Eye (tissue), 1 donor: ENCODE results near the gene FAM222A.
A peak's percentile ranks its signal among the peaks of the same experiment; 100 is the strongest.
"Not testable (repeated sequence)": the region's sequence is repeated elsewhere in the genome, so short reads cannot be mapped to it uniquely, and the experiment has no call there.

Experiments used
- DNase-seq: peaks from one replicate; pipeline ENCODE4 v3.0.0-alpha.2; 2015

Gene FAM222A

GRCh38 chr12:109693653-109694600 is 19.7 kb upstream of the FAM222A start:
- no peak for DNase-seq

GRCh38 chr12:109694629-109695028 is 19.0 kb upstream of the FAM222A start:
- DNase-seq, result not testable (repeated sequence)

- DNase-seq, result no peak
Measured at GRCh38 chr12:109695416-109695815, 18.2 kb upstream of the FAM222A start.

- peak; percentile 28 for DNase-seq
Measured at GRCh38 chr12:109695961-109696461, 17.6 kb upstream of the FAM222A start.

GRCh38 chr12:109696485-109697269 is 16.9 kb upstream of the FAM222A start:
- no peak for DNase-seq

GRCh38 chr12:109697270-109697553 is 16.4 kb upstream of the FAM222A start:
- no peak for DNase-seq

- DNase-seq, result no peak
Measured at GRCh38 chr12:109697877-109698468, 15.7 kb upstream of the FAM222A start.

- DNase-seq, result no peak
Measured at GRCh38 chr12:109698820-109699219, 14.8 kb upstream of the FAM222A start.

GRCh38 chr12:109701064-109701463 is 12.6 kb upstream of the FAM222A start:
- no peak for DNase-seq

GRCh38 chr12:109702111-109702841 is 11.3 kb upstream of the FAM222A start:
- DNase-seq, result no peak

- no peak for DNase-seq
Measured at GRCh38 chr12:109703684-109704083, 9.9 kb upstream of the FAM222A start.

- no peak for DNase-seq
Measured at GRCh38 chr12:109704371-109705098, 9.1 kb upstream of the FAM222A start.

GRCh38 chr12:109705291-109705690 is 8.3 kb upstream of the FAM222A start:
- DNase-seq, result no peak

- DNase-seq, result no peak
Measured at GRCh38 chr12:109706398-109706746, 7.3 kb upstream of the FAM222A start.

GRCh38 chr12:109706747-109707469 is 6.7 kb upstream of the FAM222A start:
- DNase-seq, result peak; percentile 78

- no peak for DNase-seq
Measured at GRCh38 chr12:109707470-109707821, 6.2 kb upstream of the FAM222A start.

- no peak for DNase-seq
Measured at GRCh38 chr12:109708939-109709338, 4.7 kb upstream of the FAM222A start.

- peak; percentile 5 for DNase-seq
Measured at GRCh38 chr12:109709401-109709991, 4.1 kb upstream of the FAM222A start.

- no peak for DNase-seq
Measured at GRCh38 chr12:109710205-109710746, 3.3 kb upstream of the FAM222A start.

- DNase-seq, result peak; percentile 75
Measured at GRCh38 chr12:109710747-109711595, 2.7 kb upstream of the FAM222A start.
